HEK293 (cell line): ENCODE measurements around the gene FHIT.

ENCODE experiments used
- CTCF ChIA-PET: fragments of 350-600 bp; formaldehyde crosslinking; extraction: SDS; loops from one replicate; lab custom pipeline; 2021; ENCODE audit warnings: antibody characterized with exemption; lab: Yijun Ruan, JAX
- POLR2A ChIA-PET: fragments of 300-600 bp; formaldehyde crosslinking; extraction: SDS; loops from one replicate; lab custom pipeline; 2020; ENCODE audit warnings: antibody characterized with exemption, inconsistent platforms; lab: Yijun Ruan, JAX
- H3K27ac ChIP-seq: fragments of 200-500 bp; sonication (Bioruptor generic); 2 replicates; pipeline ENCODE4 v1.5.1; 2014; ENCODE audit warnings: low read depth, low read length, control low read depth, inconsistent platforms; ENCODE audit errors: extremely low read depth
- H3K36me3 ChIP-seq, 2 experiments: fragments of 200-500 bp in 1 of 2; sonication (Bioruptor generic) in 1 of 2; 1 replicate in 1 of 2; 2 replicates in 1 of 2; pipeline ENCODE4 v1.5.1; 2014 to 2017; ENCODE audit warnings: inconsistent platforms in 2 of 2, low read length in 2 of 2; ENCODE audit not compliant: control insufficient read depth in 2 of 2, insufficient read depth in 1 of 2
- H3K4me1 ChIP-seq: fragments of 200-500 bp; sonication (Bioruptor generic); 2 replicates; pipeline ENCODE4 v1.5.1; 2014; ENCODE audit warnings: mild to moderate bottlenecking, low read length, inconsistent platforms; ENCODE audit not compliant: control insufficient read depth, insufficient read depth
- H3K4me3 ChIP-seq: 2 replicates; pipeline ENCODE4 v1.5.1; 2011; ENCODE audit warnings: low read depth, mild to moderate bottlenecking, control low read depth, low read length, moderate library complexity
- H3K9me3 ChIP-seq: fragments of 200-500 bp; sonication (Bioruptor generic); 2 replicates; pipeline ENCODE4 v1.5.1; 2014; ENCODE audit warnings: low read depth, low read length, inconsistent platforms; ENCODE audit not compliant: control insufficient read depth, insufficient read depth
- BCL11A ChIP-seq: fragments of 450-650 bp; formaldehyde crosslinking; IDR thresholded peaks from 2 replicates; pipeline ENCODE4 v1.5.1; 2016; ENCODE audit warnings: low read depth, missing biosample characterization, missing genetic modification characterization
- FEZF1 ChIP-seq: fragments of 450-650 bp; formaldehyde crosslinking; IDR thresholded peaks from 2 replicates; pipeline ENCODE4 v1.5.1; 2016; ENCODE audit warnings: missing biosample characterization, missing genetic modification characterization
- HIC1 ChIP-seq: fragments of 450-650 bp; formaldehyde crosslinking; IDR thresholded peaks from 2 replicates; pipeline ENCODE4 v1.5.1; 2016; ENCODE audit warnings: missing biosample characterization, missing genetic modification characterization
- OVOL3 ChIP-seq: fragments of 450-650 bp; formaldehyde crosslinking; IDR thresholded peaks from 2 replicates; pipeline ENCODE4 v1.5.1; 2016; ENCODE audit warnings: missing biosample characterization, missing genetic modification characterization
- SETDB1 ChIP-seq: IDR thresholded peaks from one replicate; pipeline ENCODE4 v1.6.1; 2017; ENCODE audit warnings: mild to moderate bottlenecking, low read length, moderate library complexity, mixed read lengths; ENCODE audit not compliant: insufficient read length
- ZBTB10 ChIP-seq: fragments of 450-650 bp; formaldehyde crosslinking; IDR thresholded peaks from 2 replicates; pipeline ENCODE4 v1.5.1; 2016; ENCODE audit warnings: missing biosample characterization, missing genetic modification characterization
- ZBTB6 ChIP-seq: fragments of 450-650 bp; formaldehyde crosslinking; IDR thresholded peaks from 2 replicates; pipeline ENCODE4 v1.5.1; 2017; ENCODE audit warnings: missing biosample characterization, missing genetic modification characterization
- ZIC2 ChIP-seq: fragments of 450-650 bp; formaldehyde crosslinking; IDR thresholded peaks from 2 replicates; pipeline ENCODE4 v1.5.1; 2016; ENCODE audit warnings: missing biosample characterization, missing genetic modification characterization
- ZNF155 ChIP-seq: fragments of 450-650 bp; formaldehyde crosslinking; IDR thresholded peaks from 2 replicates; pipeline ENCODE4 v1.5.1; 2016; ENCODE audit warnings: missing biosample characterization, missing genetic modification characterization
- ZNF202 ChIP-seq: fragments of 450-650 bp; formaldehyde crosslinking; IDR thresholded peaks from 2 replicates; pipeline ENCODE4 v1.5.1; 2016; ENCODE audit warnings: missing biosample characterization, missing genetic modification characterization, borderline replicate concordance
- ZNF292 ChIP-seq: fragments of 450-650 bp; formaldehyde crosslinking; IDR thresholded peaks from 2 replicates; pipeline ENCODE4 v1.5.1; 2016; ENCODE audit warnings: low read depth, missing biosample characterization, missing genetic modification characterization, borderline replicate concordance
- ZNF37A ChIP-seq: fragments of 450-650 bp; IDR thresholded peaks from 2 replicates; pipeline ENCODE4 v1.5.1; 2018; ENCODE audit warnings: missing biosample characterization, missing genetic modification characterization
- ZNF433 ChIP-seq: fragments of 450-650 bp; formaldehyde crosslinking; IDR thresholded peaks from 2 replicates; pipeline ENCODE4 v1.5.1; 2016; ENCODE audit warnings: missing biosample characterization, missing genetic modification characterization, low read depth
- ZNF513 ChIP-seq: fragments of 450-650 bp; IDR thresholded peaks from 2 replicates; pipeline ENCODE4 v1.5.1; 2018; ENCODE audit warnings: missing biosample characterization, missing genetic modification characterization
- ZNF658 ChIP-seq: fragments of 450-650 bp; formaldehyde crosslinking; IDR thresholded peaks from 2 replicates; pipeline ENCODE4; 2016; ENCODE audit warnings: missing biosample characterization, missing genetic modification characterization
- ZNF843 ChIP-seq: fragments of 450-650 bp; formaldehyde crosslinking; IDR thresholded peaks from 2 replicates; pipeline ENCODE4 v1.5.1; 2016; ENCODE audit warnings: missing biosample characterization, missing genetic modification characterization
- TF ChIP-seq, protein P1 (sequence below): fragments of 450-650 bp; formaldehyde crosslinking; IDR thresholded peaks from 2 replicates; pipeline ENCODE4 v1.5.1; 2017; ENCODE audit warnings: missing biosample characterization, missing genetic modification characterization

Gene FHIT

DNA sequence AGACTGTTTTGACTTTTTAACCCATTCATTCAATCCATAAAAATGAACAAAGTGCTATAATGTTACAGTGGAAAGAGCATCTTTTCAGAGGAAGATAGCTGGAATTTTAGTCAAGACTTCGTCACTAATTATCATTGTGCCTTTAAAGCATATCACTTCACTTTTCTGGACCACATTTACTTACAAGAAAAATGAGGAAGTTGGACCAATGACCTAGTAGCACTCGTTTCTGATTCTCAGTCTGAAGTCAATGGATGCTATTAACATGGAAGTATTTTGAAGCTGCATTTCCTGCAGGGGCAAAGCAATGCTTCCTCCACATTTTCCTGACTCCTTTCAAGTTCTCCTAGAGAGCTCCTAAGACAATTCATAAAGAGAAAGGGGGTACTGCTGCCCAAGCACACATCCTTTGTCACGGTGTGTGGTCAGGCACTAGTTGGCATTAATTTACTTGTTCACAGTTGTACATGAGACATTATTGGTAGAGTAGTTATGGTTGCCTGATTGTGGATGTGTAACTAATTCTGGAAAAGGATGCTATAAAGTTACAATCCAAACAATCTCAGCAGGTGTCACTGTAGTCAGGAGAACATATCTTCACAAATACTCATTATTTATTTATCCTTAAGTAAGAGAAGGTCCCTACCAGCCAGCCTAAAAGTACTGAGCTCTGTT lies 1049.1 kb downstream of the FHIT start:
- H3K36me3 ChIP-seq: no peaks in the 10 kb centered on the region
- TF ChIP-seq ZIC2 (tag by site-specific recombination): 0 out of 2 replicates have a peak, but pooled peaks have one; percentile 18
- 0 out of 2 replicates have a peak, but pooled peaks have one; percentile 27 for TF ChIP-seq ZNF843 (tag by site-specific recombination)
- TF ChIP-seq FEZF1 (tag by site-specific recombination): peak; percentile 23; the same call in 1 of the 2 replicates
- no peak for TF ChIP-seq OVOL3 (tag by site-specific recombination)
- TF ChIP-seq, all 188 proteins: peak for 3
- POLR2A ChIA-PET: no interaction called here
- Histone ChIP-seq H3K4me3 (no peak overlapping the region), H3K27ac (no peak overlapping the region), H3K9me3 (no peaks in the 10 kb centered on the region), H3K4me1 (no peaks in the 10 kb centered on the region)
- CTCF ChIA-PET: no interaction called here

DNA sequence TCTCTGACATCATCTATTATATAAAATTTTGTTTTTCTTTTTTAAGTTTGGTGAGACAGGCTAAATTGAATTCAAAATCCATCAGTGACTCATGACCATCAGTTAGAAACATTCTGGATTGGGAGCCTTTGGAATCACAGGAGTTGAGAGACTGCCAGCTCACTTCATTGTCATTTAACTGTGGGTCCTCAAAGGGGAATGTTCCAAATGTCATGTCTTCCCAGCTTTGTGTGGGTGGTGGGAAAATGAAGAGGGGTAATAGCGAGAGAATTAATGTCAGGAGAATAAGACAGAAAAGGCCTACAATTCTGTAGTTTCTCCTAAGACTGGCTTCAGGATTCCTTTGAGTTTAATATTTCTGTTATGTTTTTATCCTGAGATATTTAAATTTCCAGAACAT lies 1051.9 kb downstream of the FHIT start:
- Histone ChIP-seq H3K4me3 (no peak overlapping the region), H3K27ac (no peak overlapping the region), H3K36me3 (no peaks in the 10 kb centered on the region), H3K4me1 (no peaks in the 10 kb centered on the region), H3K9me3 (no peaks in the 10 kb centered on the region)
- ChIA-PET CTCF (no interaction called here), POLR2A (no interaction called here)
- TF ChIP-seq SETDB1 (no peak), ZBTB10 (tag by site-specific recombination) (no peak), ZNF155 (tag by site-specific recombination) (no peak), BCL11A (tag by site-specific recombination) (no peak), HIC1 (tag by site-specific recombination) (no peak), ZNF513 (tag by site-specific recombination) (no peak), ZNF843 (tag by site-specific recombination) (no peak), ZNF658 (tag by site-specific recombination) (no peak)

GRCh38 chr3:60198179-60198720 lies 1053.0 kb downstream of the FHIT start:
- TF ChIP-seq ZBTB6 (tag by site-specific recombination) (no peak), ZNF292 (tag by site-specific recombination) (no peak), ZNF202 (tag by site-specific recombination) (no peak), ZNF37A (tag by site-specific recombination) (no peak), ZNF433 (tag by site-specific recombination) (no peak)
- TF ChIP-seq, protein P1, sequence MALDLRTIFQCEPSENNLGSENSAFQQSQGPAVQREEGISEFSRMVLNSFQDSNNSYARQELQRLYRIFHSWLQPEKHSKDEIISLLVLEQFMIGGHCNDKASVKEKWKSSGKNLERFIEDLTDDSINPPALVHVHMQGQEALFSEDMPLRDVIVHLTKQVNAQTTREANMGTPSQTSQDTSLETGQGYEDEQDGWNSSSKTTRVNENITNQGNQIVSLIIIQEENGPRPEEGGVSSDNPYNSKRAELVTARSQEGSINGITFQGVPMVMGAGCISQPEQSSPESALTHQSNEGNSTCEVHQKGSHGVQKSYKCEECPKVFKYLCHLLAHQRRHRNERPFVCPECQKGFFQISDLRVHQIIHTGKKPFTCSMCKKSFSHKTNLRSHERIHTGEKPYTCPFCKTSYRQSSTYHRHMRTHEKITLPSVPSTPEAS (tag by site-specific recombination): no peak
- TF ChIP-seq, all 188 proteins: peak for 0
- H3K4me1 ChIP-seq: no peaks in the 10 kb centered on the region
- no peak overlapping the region for H3K4me3 ChIP-seq
- H3K27ac ChIP-seq: no peak overlapping the region
- ChIA-PET CTCF (no interaction called here), POLR2A (no interaction called here)
- H3K36me3 ChIP-seq: no peaks in the 10 kb centered on the region
- no peaks in the 10 kb centered on the region for H3K9me3 ChIP-seq
